GM12801 (cell line): ENCODE data around the gene PSMB11.

ENCODE experiments used
- TF ChIP-seq, protein P1 (sequence below): IDR thresholded peaks from one replicate; pipeline ENCODE4 v1.5.1; 2011; ENCODE audit warnings: control low read depth; ENCODE audit not compliant: insufficient read length; ENCODE audit errors: extremely low read depth

PSMB11 gene

GRCh38 chr14:23058654-23059504 is 16.9 kb downstream of the PSMB11 start:
- TF ChIP-seq, protein P1, sequence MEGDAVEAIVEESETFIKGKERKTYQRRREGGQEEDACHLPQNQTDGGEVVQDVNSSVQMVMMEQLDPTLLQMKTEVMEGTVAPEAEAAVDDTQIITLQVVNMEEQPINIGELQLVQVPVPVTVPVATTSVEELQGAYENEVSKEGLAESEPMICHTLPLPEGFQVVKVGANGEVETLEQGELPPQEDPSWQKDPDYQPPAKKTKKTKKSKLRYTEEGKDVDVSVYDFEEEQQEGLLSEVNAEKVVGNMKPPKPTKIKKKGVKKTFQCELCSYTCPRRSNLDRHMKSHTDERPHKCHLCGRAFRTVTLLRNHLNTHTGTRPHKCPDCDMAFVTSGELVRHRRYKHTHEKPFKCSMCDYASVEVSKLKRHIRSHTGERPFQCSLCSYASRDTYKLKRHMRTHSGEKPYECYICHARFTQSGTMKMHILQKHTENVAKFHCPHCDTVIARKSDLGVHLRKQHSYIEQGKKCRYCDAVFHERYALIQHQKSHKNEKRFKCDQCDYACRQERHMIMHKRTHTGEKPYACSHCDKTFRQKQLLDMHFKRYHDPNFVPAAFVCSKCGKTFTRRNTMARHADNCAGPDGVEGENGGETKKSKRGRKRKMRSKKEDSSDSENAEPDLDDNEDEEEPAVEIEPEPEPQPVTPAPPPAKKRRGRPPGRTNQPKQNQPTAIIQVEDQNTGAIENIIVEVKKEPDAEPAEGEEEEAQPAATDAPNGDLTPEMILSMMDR: no peak

DNA sequence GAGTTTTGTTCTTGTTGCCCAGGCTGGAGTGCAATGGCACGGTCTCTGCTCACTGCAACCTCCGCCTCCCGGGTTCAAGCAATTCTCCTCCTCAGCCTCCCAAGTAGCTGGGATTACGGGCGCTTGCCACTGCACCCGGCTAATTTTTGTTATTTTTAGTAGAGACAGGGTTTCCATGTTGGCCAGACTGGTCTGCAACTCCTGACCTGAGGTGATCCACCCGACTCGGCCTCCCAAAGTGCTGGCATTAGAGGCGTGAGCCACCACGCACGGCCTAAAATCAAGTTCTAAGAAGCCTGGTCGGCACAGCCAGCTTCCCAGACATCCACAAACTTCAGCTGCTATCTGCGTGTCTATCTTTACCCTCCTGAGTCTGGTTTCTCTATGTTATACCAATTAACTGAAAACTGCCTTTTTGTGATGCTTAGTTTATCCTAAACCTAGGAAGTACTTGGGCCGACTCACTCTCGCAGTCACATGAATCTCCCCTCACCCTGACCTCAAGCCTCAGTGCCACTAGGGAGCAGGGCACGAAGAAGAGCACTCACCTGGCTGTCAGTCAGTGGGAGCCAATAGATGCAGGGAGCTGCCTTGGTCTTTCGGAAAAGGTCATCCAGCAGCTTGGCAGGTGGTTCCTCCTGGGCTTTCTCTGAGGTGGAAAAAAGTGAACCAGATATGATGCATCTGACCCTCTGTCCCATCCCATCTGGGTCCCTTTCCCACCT is 18.7 kb downstream of the PSMB11 start:
- TF ChIP-seq, protein P1: no peak

GRCh38 chr14:23062002-23062401 is 20.0 kb downstream of the PSMB11 start:
- TF ChIP-seq, protein P1: no peak

GRCh38 chr14:23063601-23064000 is 21.6 kb downstream of the PSMB11 start:
- TF ChIP-seq, protein P1: no peak

GRCh38 chr14:23066368-23066767 is 24.4 kb downstream of the PSMB11 start:
- TF ChIP-seq, protein P1: no peak

GRCh38 chr14:23066855-23067744 is 25.1 kb downstream of the PSMB11 start:
- TF ChIP-seq, protein P1: no peak
